Esophagus squamous epithelium (tissue), 4 donors: Measurements from ENCODE around the gene FBXO7.

Source experiments
- POLR2A ChIP-seq, 4 donors: fragments of 450-650 bp; IDR thresholded peaks; one replicate each; pipeline ENCODE4 v1.6.1; 2017; ENCODE audit warnings: antibody characterized with exemption in 4 of 4, mild to moderate bottlenecking in 4 of 4, moderate library complexity in 3 of 4
- TF ChIP-seq, protein P1 (sequence below), 6 experiments: fragments of 450-650 bp in 4 of 6; fragments of 200-600 bp in 2 of 6; sonication (generic) in 2 of 6; IDR thresholded peaks; one replicate each; pipeline ENCODE4 v1.5.1; 2016 to 2019; ENCODE audit warnings: antibody characterized with exemption in 6 of 6, mild to moderate bottlenecking in 4 of 6, moderate library complexity in 4 of 6

DNA sequence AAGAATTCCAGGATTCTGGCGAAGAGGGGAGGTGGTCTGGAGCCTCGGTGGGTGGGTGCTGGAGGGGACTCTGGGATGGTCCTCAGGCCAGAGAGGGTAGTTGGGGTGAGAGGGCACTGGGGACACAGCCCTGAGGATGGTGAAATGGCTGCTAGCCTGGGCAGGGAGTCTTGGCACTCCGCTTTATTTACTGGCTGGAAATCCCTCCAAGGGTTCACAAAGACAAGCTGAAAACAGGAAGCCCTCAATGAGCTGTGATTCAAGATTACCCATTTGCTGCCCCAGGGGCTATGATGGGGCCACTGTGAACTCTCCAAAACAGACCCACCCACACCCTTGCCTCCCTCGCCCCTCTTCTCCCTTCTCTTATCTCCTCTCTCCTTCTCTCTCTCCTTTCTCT is 71.9 kb downstream of the FBXO7 start:
- no peak for TF ChIP-seq POLR2A (IDR thresholded peaks at IDR 0.05)
- TF ChIP-seq, protein P1, sequence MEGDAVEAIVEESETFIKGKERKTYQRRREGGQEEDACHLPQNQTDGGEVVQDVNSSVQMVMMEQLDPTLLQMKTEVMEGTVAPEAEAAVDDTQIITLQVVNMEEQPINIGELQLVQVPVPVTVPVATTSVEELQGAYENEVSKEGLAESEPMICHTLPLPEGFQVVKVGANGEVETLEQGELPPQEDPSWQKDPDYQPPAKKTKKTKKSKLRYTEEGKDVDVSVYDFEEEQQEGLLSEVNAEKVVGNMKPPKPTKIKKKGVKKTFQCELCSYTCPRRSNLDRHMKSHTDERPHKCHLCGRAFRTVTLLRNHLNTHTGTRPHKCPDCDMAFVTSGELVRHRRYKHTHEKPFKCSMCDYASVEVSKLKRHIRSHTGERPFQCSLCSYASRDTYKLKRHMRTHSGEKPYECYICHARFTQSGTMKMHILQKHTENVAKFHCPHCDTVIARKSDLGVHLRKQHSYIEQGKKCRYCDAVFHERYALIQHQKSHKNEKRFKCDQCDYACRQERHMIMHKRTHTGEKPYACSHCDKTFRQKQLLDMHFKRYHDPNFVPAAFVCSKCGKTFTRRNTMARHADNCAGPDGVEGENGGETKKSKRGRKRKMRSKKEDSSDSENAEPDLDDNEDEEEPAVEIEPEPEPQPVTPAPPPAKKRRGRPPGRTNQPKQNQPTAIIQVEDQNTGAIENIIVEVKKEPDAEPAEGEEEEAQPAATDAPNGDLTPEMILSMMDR (IDR thresholded peaks at IDR 0.05) = no peak
